ENCODE data around the gene CYP26B1.

DNA sequence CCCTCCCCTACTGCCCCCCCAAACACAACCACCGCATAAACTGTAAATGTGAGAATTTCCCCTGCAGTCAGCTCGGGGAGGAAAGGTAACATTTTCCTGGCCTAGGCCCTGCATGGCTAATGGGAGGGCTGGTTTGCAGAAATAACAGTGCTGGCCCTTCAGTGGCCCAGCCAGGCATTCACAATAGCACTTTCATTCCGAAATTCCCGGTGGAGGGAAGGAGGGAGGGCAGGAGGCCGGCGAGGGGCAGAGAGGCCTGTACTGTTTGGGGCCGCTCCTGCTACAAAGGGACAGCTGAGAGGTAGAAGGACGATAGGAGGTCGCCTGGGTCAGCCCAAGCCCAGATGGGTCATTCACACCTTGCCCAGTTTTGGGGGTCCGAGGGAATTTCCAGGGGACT, 11.3 kb downstream of the CYP26B1 start:
- no peak for TF ChIP-seq EZH2phosphoT487 (IDR thresholded peaks at IDR 0.05; ENCODE audit: low read length)
- TF ChIP-seq, protein P1, sequence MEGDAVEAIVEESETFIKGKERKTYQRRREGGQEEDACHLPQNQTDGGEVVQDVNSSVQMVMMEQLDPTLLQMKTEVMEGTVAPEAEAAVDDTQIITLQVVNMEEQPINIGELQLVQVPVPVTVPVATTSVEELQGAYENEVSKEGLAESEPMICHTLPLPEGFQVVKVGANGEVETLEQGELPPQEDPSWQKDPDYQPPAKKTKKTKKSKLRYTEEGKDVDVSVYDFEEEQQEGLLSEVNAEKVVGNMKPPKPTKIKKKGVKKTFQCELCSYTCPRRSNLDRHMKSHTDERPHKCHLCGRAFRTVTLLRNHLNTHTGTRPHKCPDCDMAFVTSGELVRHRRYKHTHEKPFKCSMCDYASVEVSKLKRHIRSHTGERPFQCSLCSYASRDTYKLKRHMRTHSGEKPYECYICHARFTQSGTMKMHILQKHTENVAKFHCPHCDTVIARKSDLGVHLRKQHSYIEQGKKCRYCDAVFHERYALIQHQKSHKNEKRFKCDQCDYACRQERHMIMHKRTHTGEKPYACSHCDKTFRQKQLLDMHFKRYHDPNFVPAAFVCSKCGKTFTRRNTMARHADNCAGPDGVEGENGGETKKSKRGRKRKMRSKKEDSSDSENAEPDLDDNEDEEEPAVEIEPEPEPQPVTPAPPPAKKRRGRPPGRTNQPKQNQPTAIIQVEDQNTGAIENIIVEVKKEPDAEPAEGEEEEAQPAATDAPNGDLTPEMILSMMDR (IDR thresholded peaks at IDR 0.05; ENCODE audit: low read length), result no peak

Measured in MM.1S (cell line).